ENCODE results near the gene LY6G6C.

DNA sequence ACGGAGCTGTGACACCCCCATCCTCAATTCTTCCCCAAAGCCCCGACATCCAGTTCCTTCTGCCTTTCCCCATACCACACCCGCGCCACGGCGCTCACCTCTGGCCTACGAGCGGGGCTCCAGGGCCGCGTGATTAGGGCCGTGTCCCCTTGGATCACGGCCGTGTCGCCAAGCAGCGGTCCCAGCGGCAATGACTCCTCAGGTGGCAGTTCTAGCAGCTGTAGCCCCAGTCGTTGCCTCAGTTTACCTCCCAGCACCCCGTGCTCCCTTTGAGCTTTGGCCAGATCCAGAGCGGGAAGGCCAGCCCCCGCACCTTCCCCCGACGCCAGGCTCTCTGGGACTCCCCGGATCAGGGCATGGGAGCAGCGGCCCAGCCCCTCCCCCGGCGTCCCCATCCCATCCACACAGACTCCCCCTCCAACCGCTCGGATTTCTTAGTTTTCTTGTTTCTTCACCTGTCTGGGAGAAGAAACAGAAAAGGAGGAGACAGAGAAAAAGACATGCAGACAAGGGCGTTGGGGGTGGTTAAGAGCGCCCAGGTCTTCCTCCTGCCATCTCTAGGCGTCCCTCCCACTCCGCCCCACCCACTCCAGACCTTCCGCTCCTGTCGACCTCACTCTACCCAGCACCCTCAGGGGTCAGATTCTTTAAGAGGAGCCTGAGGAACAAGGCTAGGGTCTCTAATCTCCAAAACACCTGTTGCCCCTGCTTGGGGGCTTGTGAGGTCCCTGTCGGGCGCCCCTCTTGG, 7.4 kb upstream of the LY6G6C start, which contains the start of gene DDAH2:
- TF ChIP-seq ZNF274 (IDR thresholded peaks at IDR 0.05; ENCODE audit: low read depth, low read length), result no peak
- TF ChIP-seq SUZ12 (IDR thresholded peaks at IDR 0.05; ENCODE audit: extremely low read depth, insufficient read depth, insufficient read length), result no peak
- no peak for TF ChIP-seq YY1 (IDR thresholded peaks at IDR 0.05; ENCODE audit: insufficient read depth, insufficient read length)
